NCI-H1092 (cell line): ENCODE measurements around the gene SLC7A14.

Source experiments
- DNase-seq: peaks from one replicate; lab custom pipeline; 2025; lab: John Stamatoyannopoulos, UW

Gene SLC7A14

DNA sequence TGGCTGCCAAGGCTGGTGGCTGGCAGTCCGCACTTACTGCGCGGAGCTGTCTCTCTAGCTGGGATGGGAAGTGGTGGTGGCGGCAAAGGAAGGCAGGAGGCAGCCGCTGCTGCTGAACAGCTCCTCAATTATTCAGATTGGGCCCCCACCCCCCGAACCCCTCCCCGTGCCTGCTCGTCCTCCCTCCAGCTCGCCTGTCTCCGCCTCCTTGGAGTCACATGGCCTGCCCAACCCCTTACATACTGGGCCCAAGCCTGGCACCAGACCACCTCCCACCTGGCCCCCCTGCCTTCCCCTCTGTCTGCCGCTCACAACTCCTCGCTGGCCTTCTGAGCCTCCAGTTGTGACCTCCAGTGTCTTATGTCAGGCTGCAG lies at the start of gene SLC7A14:
SLC7A14 (minus strand) TSS at position 139 of the 374 bp plus-strand sequence. CDS start 59,139 bp downstream, outside the sequence.
- DNase-seq: peak; percentile 47

DNA sequence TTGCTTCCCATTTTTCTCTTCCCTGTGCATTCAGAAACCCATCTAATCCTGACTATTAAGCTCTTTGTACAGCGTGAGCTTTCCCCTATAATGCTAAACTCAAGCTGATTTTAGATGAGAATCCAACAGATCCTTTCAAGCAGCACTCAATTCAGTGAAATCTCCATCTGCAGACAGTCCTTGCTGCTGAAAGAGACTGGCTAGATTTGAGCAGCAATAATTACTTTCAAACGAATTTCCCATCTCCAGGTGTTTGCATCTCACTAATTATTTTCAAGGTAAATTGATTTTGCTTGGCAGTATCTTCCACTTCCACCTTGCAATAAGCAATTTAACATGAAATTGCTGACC lies 49.5 kb upstream of the SLC7A14 start:
- no peak for DNase-seq

- no peak for DNase-seq
Measured at GRCh38 chr3:170634663-170635384, 48.9 kb upstream of the SLC7A14 start.

DNA sequence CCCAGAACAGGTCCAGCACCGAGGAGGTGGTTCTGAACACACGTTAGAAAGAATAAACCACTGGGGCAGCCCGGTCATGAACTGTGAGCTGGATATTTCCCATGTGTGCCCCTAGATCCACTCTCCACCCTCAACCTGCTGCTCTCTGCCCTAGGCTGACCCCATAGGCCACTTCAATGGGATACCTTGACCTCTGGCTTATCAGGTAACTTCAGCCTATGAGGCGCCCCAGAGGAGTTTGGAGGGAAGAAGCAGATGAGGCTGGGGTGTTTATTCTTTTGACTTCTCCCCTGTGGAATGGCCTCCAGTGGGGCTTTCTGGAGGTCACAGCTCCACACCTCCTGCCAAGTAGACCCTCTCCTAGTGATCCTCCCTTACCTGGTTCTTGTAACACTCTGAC lies 47.7 kb upstream of the SLC7A14 start:
- DNase-seq: no peak

GRCh38 chr3:170632780-170633179 lies 46.9 kb upstream of the SLC7A14 start:
- DNase-seq: no peak

GRCh38 chr3:170631755-170632488 lies 46.0 kb upstream of the SLC7A14 start:
- DNase-seq: no peak

DNA sequence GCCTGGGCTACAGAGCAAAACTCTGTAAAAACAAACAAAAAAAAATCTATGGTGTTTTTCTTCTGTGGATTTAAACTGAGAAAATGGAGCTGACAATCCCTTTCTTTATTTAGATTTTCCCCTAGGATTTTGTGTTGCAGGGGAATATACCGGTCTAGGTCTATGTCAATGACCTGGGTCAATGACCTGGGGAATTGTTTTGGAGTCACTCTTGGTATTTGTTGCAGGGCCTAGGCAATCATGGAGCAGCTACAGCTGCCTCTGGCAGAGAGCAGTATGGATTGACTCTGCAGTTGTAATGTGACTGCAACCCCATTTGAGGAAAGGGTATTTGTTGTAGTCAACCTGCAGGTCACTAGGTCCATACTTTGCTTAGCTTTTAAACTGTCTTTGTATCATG lies 37.6 kb upstream of the SLC7A14 start:
- DNase-seq: no peak

DNA sequence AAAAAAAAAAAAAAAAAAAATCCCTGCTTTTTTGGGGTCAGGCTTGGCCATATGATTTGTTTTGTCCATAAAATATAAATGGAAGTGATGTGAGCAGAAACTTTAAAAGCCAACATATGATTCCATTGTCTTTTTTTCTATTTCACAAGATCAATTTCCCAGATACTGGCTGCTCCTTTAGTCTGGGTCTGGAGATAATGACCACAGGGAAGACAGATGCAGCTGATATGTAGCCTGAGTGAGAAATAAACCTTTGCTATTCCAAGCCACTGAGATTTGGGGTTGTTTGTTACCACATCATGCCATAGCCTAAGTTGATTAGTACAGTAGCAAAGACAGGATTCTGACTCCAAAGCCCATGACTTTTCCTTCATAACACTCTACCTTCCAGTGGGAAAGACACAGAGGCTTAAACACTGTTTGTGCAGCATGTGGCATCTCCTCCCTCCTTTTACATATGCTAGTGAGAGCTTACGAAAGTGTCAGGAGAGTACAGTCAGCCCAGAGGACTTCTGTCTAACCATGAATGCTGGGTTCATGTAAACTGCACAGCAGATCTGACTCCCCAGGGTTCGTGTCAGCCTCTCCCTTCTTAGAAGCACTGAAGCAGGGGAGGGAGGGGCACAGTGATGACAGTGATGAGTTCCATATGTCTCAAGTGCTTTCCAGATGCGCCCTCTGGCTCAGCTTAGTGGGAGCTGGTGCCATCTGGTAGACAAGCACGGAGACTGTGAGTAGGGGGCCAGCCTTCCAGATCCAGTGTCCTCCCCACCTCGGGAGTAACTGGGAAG lies 36.7 kb upstream of the SLC7A14 start:
- DNase-seq: no peak

DNA sequence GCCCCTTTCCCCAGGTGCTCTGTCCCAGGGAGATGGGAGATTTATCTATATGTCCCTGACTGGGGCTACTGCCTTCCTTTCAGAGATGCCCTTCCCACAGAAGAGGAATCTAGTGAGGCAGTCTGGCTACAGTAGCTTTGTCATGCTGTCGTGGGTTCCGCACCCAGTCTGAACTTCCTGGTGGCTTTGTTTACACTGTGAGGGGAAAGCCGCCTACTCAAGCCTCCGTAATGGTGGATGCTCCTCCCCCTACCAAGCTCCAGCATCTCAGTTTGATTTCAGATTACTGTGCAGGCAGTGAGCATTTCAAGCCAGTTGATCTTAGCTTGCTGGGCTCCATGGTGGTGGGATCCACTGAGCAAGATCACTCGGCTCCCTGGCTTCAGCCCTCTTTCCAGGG lies 35.4 kb upstream of the SLC7A14 start:
- DNase-seq: no peak

DNA sequence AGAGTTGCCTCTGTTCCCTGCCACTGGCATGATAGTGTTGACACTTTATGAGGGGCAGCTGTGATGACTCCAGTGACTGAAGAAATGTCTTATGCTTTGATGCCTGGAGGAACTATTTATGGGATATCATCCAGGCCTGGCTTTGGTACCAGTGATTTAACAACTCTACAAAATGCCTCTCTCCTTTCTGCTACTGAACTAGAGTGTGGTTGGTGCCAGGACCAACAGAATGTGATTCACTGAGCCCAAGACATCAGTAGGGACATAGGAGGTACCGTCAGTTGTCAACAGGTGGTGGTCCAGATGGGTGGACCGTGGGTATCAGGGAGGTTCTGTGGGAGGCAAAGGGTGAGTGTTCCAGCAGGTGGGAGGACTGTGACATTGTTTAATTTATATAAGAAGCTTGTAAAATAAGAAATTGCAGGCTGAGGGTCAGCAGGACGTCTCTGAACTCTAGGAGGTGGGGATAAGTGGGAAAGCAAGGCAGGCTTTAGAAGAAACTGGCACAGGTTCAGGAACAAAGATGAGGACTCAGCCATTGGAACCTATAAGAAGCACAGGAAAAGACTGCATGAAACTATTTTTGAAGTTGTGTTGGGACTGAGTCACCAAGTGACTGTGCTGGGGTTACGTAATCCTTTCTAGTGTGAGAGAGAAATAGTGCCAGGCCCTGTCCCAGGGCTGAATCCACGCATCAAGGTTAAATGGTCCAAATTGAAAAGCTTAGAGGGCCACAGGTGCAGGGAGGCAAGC lies 28.5 kb upstream of the SLC7A14 start:
- no peak for DNase-seq

GRCh38 chr3:170611751-170612150 lies 25.9 kb upstream of the SLC7A14 start:
- no peak for DNase-seq

DNA sequence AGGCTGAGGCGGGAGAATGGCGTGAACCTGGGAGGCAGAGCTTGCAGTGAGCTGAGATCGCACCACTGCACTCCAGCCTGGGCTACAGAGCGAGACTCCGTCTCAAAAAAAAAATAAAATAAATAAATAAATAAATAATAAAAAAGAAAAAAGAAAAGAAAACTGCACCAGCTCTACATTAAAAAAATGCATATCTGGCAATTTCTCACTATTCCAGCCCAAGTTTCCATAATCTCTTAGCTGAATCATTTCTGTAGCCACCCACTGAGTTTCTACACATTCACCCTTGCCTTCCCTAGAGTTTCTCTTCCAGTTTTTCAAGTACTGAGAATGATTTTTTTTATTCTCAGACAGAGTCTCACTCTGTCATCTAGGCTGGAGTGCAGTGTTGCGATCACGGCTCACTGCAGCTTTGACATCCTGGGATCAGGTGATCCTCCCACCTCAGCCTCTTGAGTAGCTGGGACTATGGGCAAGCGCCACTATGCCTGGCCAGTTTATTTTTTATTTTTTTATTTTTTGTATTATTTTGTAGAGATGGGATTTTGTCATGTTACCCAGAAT lies 24.5 kb upstream of the SLC7A14 start:
- no peak for DNase-seq

- no peak for DNase-seq
Measured at GRCh38 chr3:170608475-170608874, 22.6 kb upstream of the SLC7A14 start.

DNA sequence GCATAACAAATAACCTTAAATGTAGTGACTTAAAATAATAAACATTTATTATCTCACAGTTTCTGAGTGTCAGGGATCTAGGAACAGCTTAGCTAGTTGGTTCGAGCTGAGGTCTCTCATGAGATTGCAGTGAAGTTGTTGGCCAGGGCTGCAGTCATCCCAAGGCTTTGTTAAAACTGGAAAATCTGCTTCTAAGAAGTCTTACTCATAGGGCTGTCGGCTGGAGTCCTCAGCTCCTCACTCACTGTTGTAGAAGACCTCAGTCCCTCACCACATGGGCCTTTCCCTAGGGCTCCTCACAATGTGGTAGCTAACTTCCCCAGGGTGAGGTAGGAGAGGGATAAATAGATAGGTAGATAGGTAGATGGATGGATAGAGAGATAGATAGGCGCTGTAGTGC lies 20.8 kb upstream of the SLC7A14 start:
- DNase-seq: no peak

DNA sequence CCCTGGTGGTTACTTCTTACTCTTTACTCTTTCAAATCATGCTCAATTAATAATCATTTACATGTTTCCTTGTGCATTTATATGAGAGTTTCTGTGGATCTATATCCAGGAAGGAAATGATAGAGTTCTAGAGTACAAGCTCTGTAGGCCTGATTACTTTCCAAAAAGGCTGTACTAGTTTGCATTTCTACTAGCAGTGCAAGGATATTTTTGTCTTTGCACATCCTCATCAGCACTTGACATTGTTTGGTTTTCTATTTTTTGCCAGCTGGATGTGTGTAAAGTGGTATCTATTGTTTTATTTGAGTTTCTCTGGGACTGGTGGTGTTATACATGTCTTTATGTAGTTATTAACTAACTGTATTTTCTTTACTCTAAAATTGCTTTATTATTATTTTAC lies 19.6 kb upstream of the SLC7A14 start:
- no peak for DNase-seq

DNA sequence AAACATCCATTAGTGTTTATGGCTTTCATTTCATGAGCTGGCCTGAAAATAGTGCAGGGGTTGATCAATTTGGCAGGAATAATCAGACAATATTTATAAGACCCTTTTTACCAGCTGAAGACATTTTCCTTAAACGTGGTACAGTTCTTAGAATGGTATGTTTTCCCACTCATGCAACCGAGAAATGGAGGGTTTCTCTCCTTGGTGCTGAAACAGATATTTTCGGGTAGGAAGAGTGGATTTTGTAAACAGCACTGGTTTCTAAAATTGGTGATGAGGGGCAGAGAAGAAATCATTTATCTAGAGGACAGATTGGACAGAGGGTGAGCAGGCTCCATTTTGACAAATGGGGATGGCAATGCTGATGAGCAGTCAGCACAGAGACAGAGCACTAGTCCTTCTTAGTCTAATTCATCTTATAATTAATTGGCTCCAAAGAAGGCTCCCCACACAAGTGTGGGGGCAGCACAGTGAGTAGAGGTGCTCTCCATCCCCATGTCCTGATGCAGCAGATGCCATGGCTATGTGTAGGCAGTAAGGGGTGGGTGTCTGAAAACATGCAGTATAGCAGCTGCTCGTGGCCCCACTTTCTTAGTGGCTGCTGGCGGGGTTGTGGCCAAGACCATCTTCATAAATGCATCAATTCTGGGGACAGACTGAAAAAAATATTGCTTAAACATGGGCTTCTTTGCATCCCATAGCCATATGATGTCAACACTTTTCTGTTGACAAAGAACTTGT lies 18.1 kb upstream of the SLC7A14 start:
- no peak for DNase-seq

DNA sequence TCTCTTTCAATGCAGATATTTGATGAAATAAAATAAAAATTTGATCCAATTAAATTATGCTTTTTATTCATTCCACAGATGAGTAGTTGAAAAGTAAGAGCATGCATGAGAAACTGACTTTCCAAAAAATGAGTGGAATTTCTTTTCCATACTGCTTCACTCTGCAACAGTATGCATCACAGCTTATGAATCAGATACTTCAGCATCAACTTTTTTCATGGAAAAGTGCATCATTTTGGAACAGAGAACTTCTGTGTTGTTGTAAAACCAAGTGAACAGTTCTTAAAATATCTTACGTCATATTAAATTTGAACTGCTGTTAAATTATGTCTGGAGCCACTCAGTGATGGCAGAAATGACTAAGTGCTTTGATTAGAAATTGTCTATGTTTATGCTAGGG lies 16.7 kb upstream of the SLC7A14 start:
- DNase-seq: no peak

- no peak for DNase-seq
Measured at GRCh38 chr3:170600005-170600624, 14.2 kb upstream of the SLC7A14 start.

- DNase-seq: no peak
Measured at GRCh38 chr3:170599091-170599490, 13.2 kb upstream of the SLC7A14 start.

- no peak for DNase-seq
Measured at GRCh38 chr3:170598091-170598502, 12.2 kb upstream of the SLC7A14 start.

- DNase-seq: no peak
Measured at GRCh38 chr3:170594528-170594927, 8.7 kb upstream of the SLC7A14 start.
